Esophagus muscularis mucosa (tissue), 4 donors: Measurements from ENCODE around the gene SORCS2. TPM values are rescaled to one million over a fixed set of nuclear protein-coding genes. Genes with fewer than 3 reads are reported as not detected.

Experiments used
- DNase-seq: peaks from one replicate; pipeline ENCODE4 v3.0.0-alpha.2; 2017; ENCODE audit errors: extremely low spot score
- H3K27ac ChIP-seq, 4 donors: fragments of 200-600 bp; sonication (generic); replicated peaks in 1 of 4; 1 replicate in 3 of 4; 2 replicates in 1 of 4; pipeline ENCODE4 v1.5.1; 2016 to 2019; ENCODE audit warnings: mild to moderate bottlenecking in 1 of 4
- H3K27me3 ChIP-seq, 4 donors: fragments of 200-600 bp; sonication (generic); one replicate each; pipeline versions ENCODE4 v1.5.1 to v1.6.0; 2016 to 2019
- H3K36me3 ChIP-seq, 4 donors: fragments of 200-600 bp; sonication (generic); one replicate each; pipeline ENCODE4 v1.5.1; 2016 to 2019
- H3K4me1 ChIP-seq, 4 donors: fragments of 200-600 bp; sonication (generic); one replicate each; pipeline ENCODE4 v1.5.1; 2016 to 2019
- H3K4me3 ChIP-seq, 4 donors: fragments of 200-600 bp; sonication (generic); 1 replicate in 2 of 4; 2 replicates in 2 of 4; pipeline ENCODE4 v1.5.1; 2016 to 2019; ENCODE audit warnings: mild to moderate bottlenecking in 4 of 4, moderate library complexity in 1 of 4
- H3K9me3 ChIP-seq, 4 donors: fragments of 200-600 bp; sonication (generic); 1 replicate in 3 of 4; 2 replicates in 1 of 4; pipeline ENCODE4 v1.5.1; 2016 to 2019
- EP300 ChIP-seq: sonication (generic); formaldehyde crosslinking; IDR thresholded peaks from one replicate; pipeline ENCODE4 v1.6.1; 2017; ENCODE audit warnings: antibody characterized with exemption
- POLR2A ChIP-seq: fragments of 450-650 bp; IDR thresholded peaks from one replicate; pipeline ENCODE4 v1.6.1; 2017; ENCODE audit warnings: antibody characterized with exemption, moderate library complexity, mild to moderate bottlenecking, low read depth
- POLR2AphosphoS5 ChIP-seq, 2 donors: sonication (generic); formaldehyde crosslinking; IDR thresholded peaks; one replicate each; pipeline ENCODE4 v1.6.1; 2017; ENCODE audit warnings: antibody characterized with exemption in 2 of 2
- WGBS: methylation state at CpG from one replicate; pipeline ENCODE4 v1.1.5; 2018; 5-methylcytosine and 5-hydroxymethylcytosine counted together
- intact Hi-C: fragments of 100-400 bp; cut with DNase I; formaldehyde crosslinking; loops from one replicate; pipeline ENCODE4 v1.15.1; 2023
- total RNA-seq, 4 donors: library from RNA; depleted of rRNA; stranded (reverse); fragments of >200 nt; gene quantifications; one replicate each; pipeline versions ENCODE4 v1.1.0 to v1.2.1, GENCODE V29; 2016
- TF ChIP-seq, protein P1 (sequence below), 3 experiments: fragments of 200-600 bp in 2 of 3; fragments of 450-650 bp in 1 of 3; sonication (generic) in 2 of 3; IDR thresholded peaks; one replicate each; pipeline ENCODE4 v1.5.1; 2017 to 2019; ENCODE audit warnings: antibody characterized with exemption in 3 of 3, mild to moderate bottlenecking in 2 of 3, moderate library complexity in 1 of 3

The SORCS2 gene
- total RNA-seq, 4 donors from 2014 or later: 3.3 to 10.1 (median 4.3) TPM

DNA sequence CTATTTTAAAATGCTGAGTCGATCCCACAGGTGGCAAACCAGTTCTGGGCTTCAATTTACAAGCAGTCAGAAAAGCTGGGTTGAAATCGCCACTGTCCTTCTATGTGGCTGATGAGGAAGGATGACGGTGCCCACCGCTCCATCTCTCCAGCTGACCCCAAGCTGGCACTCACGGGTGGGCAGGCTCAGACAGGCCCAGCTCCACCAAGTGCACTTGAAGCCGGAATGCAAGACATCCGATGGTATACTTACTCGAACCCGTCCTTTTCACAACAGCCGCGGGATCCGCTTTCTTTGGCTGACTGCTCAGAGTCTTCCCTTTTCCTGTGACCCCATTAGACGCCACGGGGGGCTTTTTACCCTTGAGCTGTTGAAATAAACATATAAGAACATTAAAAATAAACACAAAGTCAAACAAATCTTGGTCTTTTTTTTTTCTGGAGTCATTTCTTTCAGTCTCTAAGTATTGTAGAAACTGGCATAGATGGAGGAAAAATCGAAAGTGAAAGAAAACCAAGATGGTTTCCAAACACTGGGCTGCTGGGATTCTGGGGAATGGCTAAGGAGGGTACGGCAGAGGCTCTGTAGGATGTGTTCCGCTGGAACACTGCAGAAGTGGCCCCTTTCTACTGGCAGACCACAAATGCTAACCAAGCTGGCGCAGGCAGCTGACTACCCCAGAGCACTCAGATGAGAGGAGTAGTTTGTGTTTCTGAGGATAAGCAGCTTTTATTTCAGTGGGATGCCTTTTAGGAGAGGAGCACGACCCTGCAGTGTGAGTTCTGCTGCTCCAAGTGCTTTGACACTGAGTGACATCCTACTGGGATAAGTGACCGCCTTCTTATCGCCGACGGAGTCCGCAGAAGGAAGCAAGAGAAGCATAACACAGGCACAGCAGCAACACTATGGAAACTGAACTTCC is 586.4 kb downstream of the SORCS2 start:
- Histone ChIP-seq H3K9me3 (no peaks in the 10 kb centered on the region), H3K27me3 (no peaks in the 10 kb centered on the region), H3K36me3 (peaks cover 22 to 61% (median 27%) of the 10 kb centered on the region in 4 donors), H3K27ac (peak overlapping the region; percentile 9 to 83 (median 78)), H3K4me1 (peaks cover 23 to 59% (median 52%) of the 10 kb centered on the region in 4 donors), H3K4me3 (peak overlapping the region; percentile 7 to 54 (median 39))
- WGBS: 44% methylated on average over 21 of the region's 24 CpGs
- intact Hi-C loops: no loop called here
- DNase-seq: no peak
- TF ChIP-seq POLR2A: no peak
- TF ChIP-seq POLR2AphosphoS5 (IDR thresholded peaks at IDR 0.05): no peak
- no peak for TF ChIP-seq EP300
- TF ChIP-seq, protein P1, sequence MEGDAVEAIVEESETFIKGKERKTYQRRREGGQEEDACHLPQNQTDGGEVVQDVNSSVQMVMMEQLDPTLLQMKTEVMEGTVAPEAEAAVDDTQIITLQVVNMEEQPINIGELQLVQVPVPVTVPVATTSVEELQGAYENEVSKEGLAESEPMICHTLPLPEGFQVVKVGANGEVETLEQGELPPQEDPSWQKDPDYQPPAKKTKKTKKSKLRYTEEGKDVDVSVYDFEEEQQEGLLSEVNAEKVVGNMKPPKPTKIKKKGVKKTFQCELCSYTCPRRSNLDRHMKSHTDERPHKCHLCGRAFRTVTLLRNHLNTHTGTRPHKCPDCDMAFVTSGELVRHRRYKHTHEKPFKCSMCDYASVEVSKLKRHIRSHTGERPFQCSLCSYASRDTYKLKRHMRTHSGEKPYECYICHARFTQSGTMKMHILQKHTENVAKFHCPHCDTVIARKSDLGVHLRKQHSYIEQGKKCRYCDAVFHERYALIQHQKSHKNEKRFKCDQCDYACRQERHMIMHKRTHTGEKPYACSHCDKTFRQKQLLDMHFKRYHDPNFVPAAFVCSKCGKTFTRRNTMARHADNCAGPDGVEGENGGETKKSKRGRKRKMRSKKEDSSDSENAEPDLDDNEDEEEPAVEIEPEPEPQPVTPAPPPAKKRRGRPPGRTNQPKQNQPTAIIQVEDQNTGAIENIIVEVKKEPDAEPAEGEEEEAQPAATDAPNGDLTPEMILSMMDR (IDR thresholded peaks at IDR 0.05): no peak

DNA sequence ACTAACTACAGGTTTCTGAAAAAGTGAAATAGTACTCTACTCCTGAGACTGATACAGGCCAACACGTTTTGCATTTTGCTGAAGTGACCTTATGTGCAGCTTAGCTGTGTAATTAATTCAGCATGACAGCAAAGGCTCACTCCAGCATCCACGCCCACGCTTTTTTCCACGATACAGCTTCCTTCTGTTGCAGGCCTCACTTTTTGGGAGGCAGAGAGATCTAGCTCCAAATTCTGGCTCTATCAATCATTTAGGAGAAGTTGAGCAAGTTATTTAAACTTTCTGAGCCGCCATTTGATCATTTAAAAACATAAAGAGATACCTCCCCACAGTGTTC is 587.1 kb downstream of the SORCS2 start:
- Histone ChIP-seq H3K27ac (peak overlapping the region; percentile 9 to 83 (median 78)), H3K27me3 (no peaks in the 10 kb centered on the region), H3K9me3 (no peaks in the 10 kb centered on the region), H3K4me3 (peak overlapping the region; percentile 7 to 54 (median 39)), H3K4me1 (peaks cover 23 to 59% (median 54%) of the 10 kb centered on the region in 4 donors), H3K36me3 (peaks cover 22 to 61% (median 23%) of the 10 kb centered on the region in 4 donors)
- intact Hi-C loops: no loop called here
- no peak for DNase-seq
- WGBS: 42% methylated on average over 5 of the region's 5 CpGs
- TF ChIP-seq POLR2A (no peak), POLR2AphosphoS5 (IDR thresholded peaks at IDR 0.05) (peak in 1 of 2 donors; percentile 4), EP300 (no peak)
- TF ChIP-seq, protein P1 (IDR thresholded peaks at IDR 0.05): no peak

DNA sequence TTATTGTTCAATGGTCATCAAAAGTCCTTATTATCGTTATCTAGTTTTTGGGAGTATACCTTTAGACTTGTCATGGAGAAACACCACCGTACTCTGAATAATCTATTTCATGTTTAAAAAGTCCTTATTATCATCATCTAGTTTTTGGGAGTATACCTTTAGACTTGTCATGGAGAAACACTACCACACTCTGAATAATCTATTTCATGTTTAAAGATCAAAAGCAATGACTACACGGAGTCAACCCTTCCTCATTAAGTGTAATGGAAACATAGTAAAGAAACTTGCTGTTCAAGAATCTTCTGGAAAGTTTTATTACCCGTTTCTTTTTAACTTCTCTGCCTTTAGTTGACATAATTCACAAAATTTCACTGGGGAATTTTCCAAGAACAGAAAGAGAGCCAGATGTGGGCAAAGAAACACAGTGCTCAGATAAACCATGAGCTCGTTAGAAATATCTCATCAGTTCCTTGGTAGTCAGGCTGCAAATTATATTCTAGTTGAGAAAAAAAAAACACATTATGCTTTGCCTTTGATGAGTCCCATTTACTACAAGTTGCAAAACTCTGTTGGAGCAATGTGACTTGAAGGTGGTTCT is 588.5 kb downstream of the SORCS2 start:
- Histone ChIP-seq H3K27ac (peak overlapping the region in 2 of 4 donors; percentile 18 to 83), H3K9me3 (no peaks in the 10 kb centered on the region), H3K27me3 (no peaks in the 10 kb centered on the region), H3K36me3 (peaks cover 20 to 63% (median 29%) of the 10 kb centered on the region in 4 donors), H3K4me3 (no peak overlapping the region), H3K4me1 (peaks cover 23 to 60% (median 54%) of the 10 kb centered on the region in 4 donors)
- intact Hi-C loops: no loop called here
- no peak for DNase-seq
- 77% methylated on average over 5 of the region's 5 CpGs for WGBS
- no peak for TF ChIP-seq POLR2AphosphoS5 (IDR thresholded peaks at IDR 0.05)
- TF ChIP-seq, protein P1 (IDR thresholded peaks at IDR 0.05): no peak
- TF ChIP-seq POLR2A: no peak
- TF ChIP-seq EP300: no peak

DNA sequence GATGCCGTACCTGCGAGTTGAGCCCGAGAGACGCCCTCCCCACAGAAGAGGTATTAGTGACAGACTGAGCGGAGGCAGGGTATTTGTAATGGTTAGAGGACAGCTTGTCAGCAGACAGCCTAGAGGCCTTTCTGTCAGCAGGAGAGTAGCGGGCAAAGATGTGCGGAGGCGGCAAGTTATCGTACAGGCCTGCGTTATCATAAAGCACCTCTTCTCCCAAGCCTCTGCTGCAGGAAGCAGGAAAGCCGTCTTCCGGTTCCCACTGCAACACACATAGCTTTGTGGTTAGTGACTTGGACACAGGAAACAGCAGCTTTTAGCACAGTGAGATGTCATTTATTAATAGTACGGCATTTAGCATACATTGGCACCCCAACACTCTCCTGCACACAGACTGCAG is 589.0 kb downstream of the SORCS2 start:
- Histone ChIP-seq H3K27me3 (no peaks in the 10 kb centered on the region), H3K36me3 (peaks cover 20 to 63% (median 31%) of the 10 kb centered on the region in 4 donors), H3K9me3 (no peaks in the 10 kb centered on the region), H3K4me3 (no peak overlapping the region), H3K27ac (peak overlapping the region in 2 of 4 donors; percentile 18 to 39), H3K4me1 (peaks cover 23 to 60% (median 54%) of the 10 kb centered on the region in 4 donors)
- 69% methylated on average over 13 of the region's 13 CpGs for WGBS
- intact Hi-C loops: no loop called here
- TF ChIP-seq, protein P1 (IDR thresholded peaks at IDR 0.05): no peak
- TF ChIP-seq POLR2AphosphoS5 (IDR thresholded peaks at IDR 0.05) (no peak), POLR2A (no peak), EP300 (no peak)
- DNase-seq: no peak
